ENCODE data around the gene C1GALT1. TPM values are rescaled to one million over a fixed set of nuclear protein-coding genes. Genes with fewer than 3 reads are reported as not detected.
"Not testable (repeated sequence)": the region's sequence is repeated elsewhere in the genome, so short reads cannot be mapped to it uniquely, and the experiment has no call there.

C1GALT1 gene
- total RNA-seq, result 10 to 100 TPM; 11.5 to 75.9 (median 34.7) TPM

GRCh38 chr7:7182156-7183060 lies at the start of gene C1GALT1:
TSS of gene C1GALT1 (plus strand) at chr7:7182544. CDS start at chr7:7234320, 51,776 bp downstream.
- no peaks in the 10 kb centered on the region for H3K27me3 ChIP-seq
- H3K36me3 ChIP-seq, result no peaks in the 10 kb centered on the region
- 0% methylated on average over 13 to 44 of the region's 82 CpGs for WGBS, 2 donors
- peak; percentile 40 to 93 for TF ChIP-seq POLR2AphosphoS5 (IDR thresholded peaks at IDR 0.05)
- TF ChIP-seq POLR2A (IDR thresholded peaks at IDR 0.05), result peak in 2 of 4 donors; percentile 90 to 95
- peak in 1 of 4 donors; percentile 18 for TF ChIP-seq EP300 (IDR thresholded peaks at IDR 0.05)
- TF ChIP-seq CTCF (IDR thresholded peaks at IDR 0.05), result peak in 5 of 6 experiments; percentile 35 to 76 (median 66)
- H3K9me3 ChIP-seq, result no peaks in the 10 kb centered on the region
- peak; percentile 97 to 99 for DNase-seq
- peaks cover 18 to 35% (median 20%) of the 10 kb centered on the region in 4 donors for H3K4me1 ChIP-seq
- ATAC-seq (ENCODE audit: low FRiP score in 2 of 2), result peak; percentile 99
- peak within 1 kb of the TSS; percentile 63 to 86 (median 76) for H3K4me3 ChIP-seq
- H3K27ac ChIP-seq, result peak within 1 kb of the TSS; percentile 93 to 98 (median 97)

GRCh38 chr7:7134046-7134445 lies 48.3 kb upstream of the C1GALT1 start:
- Histone ChIP-seq H3K4me3 (no peak overlapping the region), H3K27ac (no peak overlapping the region), H3K9me3 (no peaks in the 10 kb centered on the region), H3K36me3 (no peaks in the 10 kb centered on the region), H3K27me3 (no peaks in the 10 kb centered on the region), H3K4me1 (peaks cover 0 to 13% (median 8%) of the 10 kb centered on the region in 4 donors)
- ATAC-seq (ENCODE audit: low FRiP score in 2 of 2) (no peak), DNase-seq (no peak)
- 78 to 84% methylated on average over 2 of the region's 2 CpGs for WGBS, 2 donors
- no peak for TF ChIP-seq POLR2AphosphoS5 (IDR thresholded peaks at IDR 0.05)
- no peak for TF ChIP-seq CTCF (IDR thresholded peaks at IDR 0.05)
- TF ChIP-seq EP300 (IDR thresholded peaks at IDR 0.05), result no peak
- TF ChIP-seq POLR2A (IDR thresholded peaks at IDR 0.05), result no peak

GRCh38 chr7:7135074-7135473 lies 47.3 kb upstream of the C1GALT1 start:
- H3K4me3 ChIP-seq, result no peak overlapping the region
- DNase-seq (no peak), ATAC-seq (ENCODE audit: low FRiP score in 2 of 2) (no peak)
- 100% methylated on average over 1 of the region's 1 CpG for WGBS, 2 donors
- TF ChIP-seq POLR2A (IDR thresholded peaks at IDR 0.05), result no peak
- no peak for TF ChIP-seq EP300 (IDR thresholded peaks at IDR 0.05)
- no peak for TF ChIP-seq POLR2AphosphoS5 (IDR thresholded peaks at IDR 0.05)
- no peak for TF ChIP-seq CTCF (IDR thresholded peaks at IDR 0.05)
- no peaks in the 10 kb centered on the region for H3K9me3 ChIP-seq
- H3K4me1 ChIP-seq, result peaks cover 0 to 13% (median 8%) of the 10 kb centered on the region in 4 donors
- no peak overlapping the region for H3K27ac ChIP-seq
- no peaks in the 10 kb centered on the region for H3K36me3 ChIP-seq
- H3K27me3 ChIP-seq, result no peaks in the 10 kb centered on the region

- H3K4me1 ChIP-seq, result peaks cover 0 to 13% (median 8%) of the 10 kb centered on the region in 4 donors
- not testable (repeated sequence) for H3K27me3 ChIP-seq, H3K9me3 ChIP-seq, H3K36me3 ChIP-seq, DNase-seq, H3K4me3 ChIP-seq
- WGBS, 2 donors, result 80 to 87% methylated on average over 1 of the region's 1 CpG
- peak overlapping the region; percentile 15 to 81 (median 54) for H3K27ac ChIP-seq
- ATAC-seq (ENCODE audit: low FRiP score in 2 of 2), result peak in 1 of 2 donors; percentile 9
These were observed 46.4 kb upstream of the C1GALT1 start for GRCh38 chr7:7135924-7136323.

- H3K9me3 ChIP-seq, result no peaks in the 10 kb centered on the region
- TF ChIP-seq CTCF (IDR thresholded peaks at IDR 0.05) (no peak), POLR2AphosphoS5 (IDR thresholded peaks at IDR 0.05) (no peak), EP300 (IDR thresholded peaks at IDR 0.05) (no peak), POLR2A (IDR thresholded peaks at IDR 0.05) (no peak)
- no peak overlapping the region for H3K4me3 ChIP-seq
- DNase-seq, result no peak
- no peaks in the 10 kb centered on the region for H3K36me3 ChIP-seq
- 48 to 50% methylated on average over 6 of the region's 6 CpGs for WGBS, 2 donors
- ATAC-seq (ENCODE audit: low FRiP score in 2 of 2), result peak in 1 of 2 donors; percentile 94
- H3K27me3 ChIP-seq, result no peaks in the 10 kb centered on the region
- H3K4me1 ChIP-seq, result peaks cover 0 to 13% (median 8%) of the 10 kb centered on the region in 4 donors
- H3K27ac ChIP-seq, result peak overlapping the region; percentile 15 to 81 (median 54)
These were observed 45.6 kb upstream of the C1GALT1 start for GRCh38 chr7:7136466-7137381.

Data from upper lobe of left lung (tissue), 6 donors.